NCI-H2029 (cell line): ENCODE results near the gene ZNF536.
"Not testable (repeated sequence)": the region's sequence is repeated elsewhere in the genome, so short reads cannot be mapped to it uniquely, and the experiment has no call there.

Experiments
- DNase-seq: peaks from one replicate; lab custom pipeline; 2025; lab: John Stamatoyannopoulos, UW

ZNF536 gene

GRCh38 chr19:30341611-30342201 is 30.5 kb upstream of the ZNF536 start:
- no peak for DNase-seq

- DNase-seq = no peak
Observed at GRCh38 chr19:30342901-30343300, 29.3 kb upstream of the ZNF536 start.

- DNase-seq = no peak
Observed at GRCh38 chr19:30344446-30345425, 27.4 kb upstream of the ZNF536 start.

- DNase-seq = no peak
Observed at GRCh38 chr19:30345686-30346085, 26.5 kb upstream of the ZNF536 start.

- DNase-seq = not testable (repeated sequence)
Observed at GRCh38 chr19:30346468-30346867, 25.7 kb upstream of the ZNF536 start.

- no peak for DNase-seq
Observed at GRCh38 chr19:30349131-30349730, 23.0 kb upstream of the ZNF536 start.

GRCh38 chr19:30350692-30351663 is 21.2 kb upstream of the ZNF536 start:
- DNase-seq = no peak

- DNase-seq = no peak
Observed at GRCh38 chr19:30351774-30352173, 20.4 kb upstream of the ZNF536 start.

- DNase-seq = no peak
Observed at GRCh38 chr19:30353394-30353945, 18.7 kb upstream of the ZNF536 start.

- DNase-seq = no peak
Observed at GRCh38 chr19:30355586-30355985, 16.6 kb upstream of the ZNF536 start.

GRCh38 chr19:30356951-30357579 is 15.1 kb upstream of the ZNF536 start:
- DNase-seq = no peak

- DNase-seq = no peak
Observed at GRCh38 chr19:30357580-30357954, 14.6 kb upstream of the ZNF536 start.

GRCh38 chr19:30358319-30358718 is 13.9 kb upstream of the ZNF536 start:
- DNase-seq = no peak

GRCh38 chr19:30358821-30359580 is 13.2 kb upstream of the ZNF536 start:
- no peak for DNase-seq

GRCh38 chr19:30359936-30360335 is 12.2 kb upstream of the ZNF536 start:
- DNase-seq = no peak

- DNase-seq = no peak
Observed at GRCh38 chr19:30360376-30361106, 11.6 kb upstream of the ZNF536 start.

- DNase-seq = no peak
Observed at GRCh38 chr19:30361107-30361447, 11.1 kb upstream of the ZNF536 start.

- no peak for DNase-seq
Observed at GRCh38 chr19:30361721-30362120, 10.5 kb upstream of the ZNF536 start.

- no peak for DNase-seq
Observed at GRCh38 chr19:30362156-30362754, 9.9 kb upstream of the ZNF536 start.
